ENCODE results near the gene C9orf78. TPM values are rescaled to one million over a fixed set of nuclear protein-coding genes. Genes with fewer than 3 reads are reported as not detected.

The C9orf78 gene
- total RNA-seq, 3 donors from 2014 or later = 35.1 to 47.5 (median 37.3) TPM

DNA sequence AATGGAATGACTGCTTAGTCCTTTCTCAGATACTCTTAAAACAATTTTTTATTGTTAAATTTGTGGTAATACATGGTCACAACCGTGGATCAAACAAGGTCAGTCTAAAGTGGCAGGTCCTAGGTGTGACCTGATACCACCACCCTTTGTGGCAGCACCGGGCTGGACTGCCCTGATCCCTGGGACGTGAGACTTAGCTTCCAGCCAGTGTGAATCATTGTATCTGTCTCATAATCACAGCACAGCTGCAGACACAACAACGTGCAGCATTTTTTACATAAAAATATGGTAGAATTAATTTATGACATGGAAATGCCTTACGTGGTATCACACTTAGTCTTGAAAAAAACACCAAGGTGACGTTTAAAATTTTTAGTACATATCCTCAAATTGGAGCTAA is 24.3 kb downstream of the C9orf78 start:
- intact Hi-C loops (cut with DNase I, micrococcal nuclease) = no loop called here

DNA sequence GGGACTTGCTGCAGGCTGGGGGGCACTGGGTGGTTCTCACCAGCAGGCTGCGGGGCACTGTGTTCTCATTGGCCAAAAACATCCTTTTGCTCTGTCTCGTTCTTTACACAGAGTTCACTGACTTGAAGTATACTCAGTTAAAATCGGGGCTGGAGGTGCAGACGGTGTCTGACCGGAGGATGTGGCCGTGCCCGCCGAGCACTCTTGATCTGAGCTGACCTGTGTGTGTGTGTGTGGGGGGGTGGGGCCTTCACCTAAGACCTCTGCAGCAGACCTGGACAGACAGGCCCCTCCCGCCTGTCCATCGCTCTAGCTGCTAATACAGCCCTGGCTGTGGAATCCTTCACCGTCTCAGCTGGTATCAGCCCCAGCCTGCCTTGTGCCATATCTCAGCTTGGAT is 25.0 kb downstream of the C9orf78 start:
- no peak for TF ChIP-seq CTCF (IDR thresholded peaks at IDR 0.05)
- no peaks in the 10 kb centered on the region for H3K36me3 ChIP-seq (ENCODE audit: low read depth)
- peaks cover 45% of the 10 kb centered on the region for H3K4me1 ChIP-seq (ENCODE audit: low read depth)
- DNase-seq (no peak), ATAC-seq (no peak)
- no peaks in the 10 kb centered on the region for H3K9me3 ChIP-seq
- intact Hi-C loops (cut with DNase I, micrococcal nuclease) = no loop called here
- no peak overlapping the region for H3K4me3 ChIP-seq

More for the DNA sequence above, 24.3 kb downstream of the C9orf78 start:
- DNase-seq = no peak
- H3K4me1 ChIP-seq (ENCODE audit: low read depth) = peaks cover 39% of the 10 kb centered on the region
- no peaks in the 10 kb centered on the region for H3K9me3 ChIP-seq
- ATAC-seq = peak; percentile 40
- no peak for TF ChIP-seq CTCF (IDR thresholded peaks at IDR 0.05)
- no peak overlapping the region for H3K4me3 ChIP-seq
- no peaks in the 10 kb centered on the region for H3K36me3 ChIP-seq (ENCODE audit: low read depth)

DNA sequence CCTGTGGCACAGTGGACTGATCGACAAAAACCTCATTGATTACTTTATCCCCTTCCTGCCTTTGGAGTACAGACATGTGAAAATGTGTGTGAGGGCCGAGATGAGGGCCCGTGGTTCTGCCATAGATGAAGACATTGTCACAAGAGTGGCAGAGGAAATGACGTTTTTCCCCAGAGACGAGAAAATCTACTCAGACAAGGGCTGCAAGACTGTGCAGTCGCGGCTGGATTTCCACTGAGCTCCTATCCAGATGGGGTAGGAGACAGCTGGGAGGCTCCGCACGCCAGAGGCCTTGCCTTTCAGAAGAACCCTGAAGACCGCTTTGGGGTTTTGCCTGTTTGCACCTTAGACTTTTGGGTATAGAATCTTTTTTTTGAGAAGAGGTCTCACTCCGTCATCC is 25.7 kb downstream of the C9orf78 start:
- TF ChIP-seq CTCF (IDR thresholded peaks at IDR 0.05) = no peak
- intact Hi-C loops (cut with DNase I, micrococcal nuclease) = no loop called here
- ATAC-seq (no peak), DNase-seq (no peak)
- Histone ChIP-seq H3K9me3 (no peaks in the 10 kb centered on the region), H3K4me1 (ENCODE audit: low read depth) (peaks cover 47% of the 10 kb centered on the region), H3K4me3 (no peak overlapping the region), H3K36me3 (ENCODE audit: low read depth) (no peaks in the 10 kb centered on the region)

DNA sequence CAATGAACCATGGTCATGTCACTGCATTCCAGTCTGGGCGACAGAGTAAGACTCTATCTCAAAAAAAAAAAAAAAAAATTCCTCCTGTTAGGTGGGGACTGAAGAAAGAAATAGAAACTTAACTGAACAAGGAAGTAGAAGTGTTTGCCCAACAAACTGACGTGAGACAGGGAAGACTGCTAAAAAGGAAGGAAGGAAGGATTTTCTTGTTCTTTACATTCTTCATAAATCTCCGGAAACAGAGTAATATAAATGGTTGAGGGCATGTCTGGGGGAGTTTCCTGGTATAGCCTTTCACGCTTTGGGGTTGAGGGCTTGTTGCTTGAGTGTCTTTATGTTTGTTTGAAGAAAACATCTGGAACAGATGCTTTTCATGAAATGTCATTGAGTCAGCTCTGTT is 29.0 kb downstream of the C9orf78 start:
- DNase-seq (no peak), ATAC-seq (peak; percentile 49)
- H3K36me3 ChIP-seq (ENCODE audit: low read depth) = no peaks in the 10 kb centered on the region

DNA sequence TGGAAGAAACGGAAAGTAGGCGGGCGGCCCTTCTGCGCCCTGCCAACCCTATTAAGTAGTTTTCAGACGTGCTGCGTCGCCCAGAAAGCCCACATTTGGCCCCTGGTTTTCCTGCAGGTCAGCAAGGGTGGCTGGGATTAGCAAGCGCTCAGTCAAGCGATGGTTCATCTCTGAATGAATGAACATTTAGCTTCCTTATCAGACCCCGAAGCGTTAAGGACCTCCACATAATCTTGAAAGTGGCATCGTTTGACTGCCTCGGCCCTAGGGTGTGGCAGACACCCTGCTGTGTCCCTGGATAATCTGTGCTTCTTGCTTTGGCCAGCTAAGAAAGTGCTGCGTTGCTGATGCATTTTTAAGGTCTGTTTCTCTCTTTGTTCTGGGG is 31.4 kb downstream of the C9orf78 start:
- no peaks in the 10 kb centered on the region for H3K36me3 ChIP-seq (ENCODE audit: low read depth)
- ATAC-seq (peak; percentile 38), DNase-seq (no peak)
- TF ChIP-seq CTCF (IDR thresholded peaks at IDR 0.05) = no peak
- intact Hi-C loops (cut with DNase I, micrococcal nuclease) = no loop called here
- H3K9me3 ChIP-seq = no peaks in the 10 kb centered on the region
- peak overlapping the region; percentile 70 for H3K4me3 ChIP-seq
- H3K4me1 ChIP-seq (ENCODE audit: low read depth) = peaks cover 19% of the 10 kb centered on the region

More for the DNA sequence above, 29.0 kb downstream of the C9orf78 start:
- peaks cover 33% of the 10 kb centered on the region for H3K4me1 ChIP-seq (ENCODE audit: low read depth)
- intact Hi-C loops (cut with DNase I, micrococcal nuclease) = no loop called here
- no peak overlapping the region for H3K4me3 ChIP-seq
- no peak for TF ChIP-seq CTCF (IDR thresholded peaks at IDR 0.05)
- no peaks in the 10 kb centered on the region for H3K9me3 ChIP-seq

Data from mucosa of descending colon (tissue), 3 donors.